IMR-90 (cell line): ENCODE measurements around the gene KRT3.

Experiments used
- CEBPB ChIP-seq: IDR thresholded peaks from 2 replicates; pipeline ENCODE4 v1.6.1; 2012; ENCODE audit warnings: low read depth, low read length, improper control_type of control experiment
- POLR2A ChIP-seq: IDR thresholded peaks from 2 replicates; pipeline ENCODE4 v1.6.1; 2012; ENCODE audit warnings: mild to moderate bottlenecking, low read depth, low read length
- RAD21 ChIP-seq: IDR thresholded peaks from 2 replicates; pipeline ENCODE4 v1.6.1; 2012; ENCODE audit warnings: low read length, improper control_type of control experiment
- SMC3 ChIP-seq: fragments of 150-350 bp; IDR thresholded peaks from 2 replicates; pipeline ENCODE4 v1.6.1; 2016; ENCODE audit warnings: low read depth, mild to moderate bottlenecking, antibody characterized with exemption, low read length, moderate library complexity
- TF ChIP-seq, protein P1 (sequence below): conservative IDR thresholded peaks from 2 replicates; pipeline ENCODE4 v1.5.1; 2012; ENCODE audit warnings: mild to moderate bottlenecking, low read depth, low read length, improper control_type of control experiment
- TF ChIP-seq, protein P2 (sequence below): fragments of 150-350 bp; IDR thresholded peaks from 2 replicates; pipeline ENCODE4 v1.6.1; 2016; ENCODE audit warnings: low read depth, mild to moderate bottlenecking, low read length, moderate library complexity, borderline replicate concordance

DNA sequence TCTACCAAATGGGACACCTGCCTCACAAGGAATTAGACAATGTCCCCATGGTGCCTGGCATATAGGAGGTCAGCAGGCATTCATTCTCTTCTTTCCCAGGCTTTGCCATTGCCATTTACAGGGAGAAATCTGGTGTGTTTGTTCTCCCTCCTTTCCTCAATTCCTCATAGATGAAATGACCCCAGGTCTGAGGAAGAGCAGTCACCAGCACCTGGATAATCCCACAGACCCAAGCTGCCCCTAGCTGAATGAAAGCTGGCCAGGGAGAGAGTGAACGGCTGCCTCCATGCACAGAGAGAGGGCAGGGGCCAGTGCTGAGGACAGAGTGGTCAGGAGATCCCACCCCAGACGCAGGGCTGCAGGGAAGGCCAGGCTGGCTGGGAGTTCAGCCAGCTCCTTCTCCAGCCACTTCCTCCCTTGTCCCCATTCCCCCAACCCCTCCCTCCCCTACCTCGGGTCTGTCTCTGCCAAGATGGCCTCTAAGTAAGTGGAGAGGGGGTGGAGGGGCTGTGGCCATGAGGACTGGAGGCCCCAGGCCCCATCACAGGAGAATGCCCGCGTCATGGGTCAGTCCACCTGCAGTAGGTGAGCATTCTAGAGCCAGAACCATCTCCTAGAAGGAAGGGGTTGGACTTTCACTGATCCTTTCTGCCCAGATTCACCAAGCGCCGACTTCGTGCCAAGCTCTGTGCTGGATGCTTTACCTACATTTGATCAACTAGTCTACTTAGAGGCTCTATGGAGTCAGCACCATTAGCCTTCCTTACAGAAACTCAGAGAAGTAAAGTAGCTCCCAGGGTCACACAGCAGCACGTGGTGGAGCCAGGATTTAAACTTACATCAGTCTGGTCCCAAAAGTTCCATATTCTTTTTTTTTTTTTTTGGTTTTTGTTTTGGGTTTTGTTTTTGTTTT, 20.0 kb upstream of the KRT3 start:
- TF ChIP-seq, protein P1, sequence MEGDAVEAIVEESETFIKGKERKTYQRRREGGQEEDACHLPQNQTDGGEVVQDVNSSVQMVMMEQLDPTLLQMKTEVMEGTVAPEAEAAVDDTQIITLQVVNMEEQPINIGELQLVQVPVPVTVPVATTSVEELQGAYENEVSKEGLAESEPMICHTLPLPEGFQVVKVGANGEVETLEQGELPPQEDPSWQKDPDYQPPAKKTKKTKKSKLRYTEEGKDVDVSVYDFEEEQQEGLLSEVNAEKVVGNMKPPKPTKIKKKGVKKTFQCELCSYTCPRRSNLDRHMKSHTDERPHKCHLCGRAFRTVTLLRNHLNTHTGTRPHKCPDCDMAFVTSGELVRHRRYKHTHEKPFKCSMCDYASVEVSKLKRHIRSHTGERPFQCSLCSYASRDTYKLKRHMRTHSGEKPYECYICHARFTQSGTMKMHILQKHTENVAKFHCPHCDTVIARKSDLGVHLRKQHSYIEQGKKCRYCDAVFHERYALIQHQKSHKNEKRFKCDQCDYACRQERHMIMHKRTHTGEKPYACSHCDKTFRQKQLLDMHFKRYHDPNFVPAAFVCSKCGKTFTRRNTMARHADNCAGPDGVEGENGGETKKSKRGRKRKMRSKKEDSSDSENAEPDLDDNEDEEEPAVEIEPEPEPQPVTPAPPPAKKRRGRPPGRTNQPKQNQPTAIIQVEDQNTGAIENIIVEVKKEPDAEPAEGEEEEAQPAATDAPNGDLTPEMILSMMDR = no peak
- TF ChIP-seq RAD21 (no peak), POLR2A (no peak), CEBPB (no peak), SMC3 (no peak)
- TF ChIP-seq, protein P2, sequence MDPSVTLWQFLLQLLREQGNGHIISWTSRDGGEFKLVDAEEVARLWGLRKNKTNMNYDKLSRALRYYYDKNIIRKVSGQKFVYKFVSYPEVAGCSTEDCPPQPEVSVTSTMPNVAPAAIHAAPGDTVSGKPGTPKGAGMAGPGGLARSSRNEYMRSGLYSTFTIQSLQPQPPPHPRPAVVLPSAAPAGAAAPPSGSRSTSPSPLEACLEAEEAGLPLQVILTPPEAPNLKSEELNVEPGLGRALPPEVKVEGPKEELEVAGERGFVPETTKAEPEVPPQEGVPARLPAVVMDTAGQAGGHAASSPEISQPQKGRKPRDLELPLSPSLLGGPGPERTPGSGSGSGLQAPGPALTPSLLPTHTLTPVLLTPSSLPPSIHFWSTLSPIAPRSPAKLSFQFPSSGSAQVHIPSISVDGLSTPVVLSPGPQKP = no peak
